ENCODE measurements around the gene LCP1. TPM values are rescaled to one million over a fixed set of nuclear protein-coding genes. Genes with fewer than 3 reads are reported as not detected.

LCP1 gene
- total and polyA plus RNA-seq, 2 of the 13 experiments (the other 11 are each of a cell fraction or from before 2014, with no cell fraction given) = 1.6 TPM

DNA sequence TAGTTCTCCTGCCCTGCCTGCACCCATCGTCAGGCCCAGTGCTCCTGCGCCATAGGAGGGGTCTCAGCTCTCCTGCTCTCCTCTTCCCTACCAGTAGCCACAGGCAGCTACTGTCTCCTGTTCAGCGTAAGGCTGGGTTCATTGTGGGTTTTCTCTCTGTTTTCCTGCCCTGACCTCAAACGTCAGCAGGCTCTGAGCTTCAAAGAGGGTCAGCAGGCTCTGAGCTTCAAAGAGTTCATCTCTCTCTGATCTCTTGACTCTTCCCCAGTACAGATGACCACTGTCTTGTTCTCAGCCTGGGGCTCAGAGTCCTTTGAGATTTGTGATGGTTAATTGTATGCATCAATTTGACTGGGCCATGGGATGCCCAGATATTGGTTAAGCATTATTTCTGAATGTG is 72.5 kb downstream of the LCP1 start (continued):
- no peak for TF ChIP-seq ZBTB39 (CRISPR knock-in tag; IDR thresholded peaks at IDR 0.05)
- no peak for TF ChIP-seq CENPT (CRISPR knock-in tag; IDR thresholded peaks at IDR 0.05; ENCODE audit: low read depth)
- TF ChIP-seq ZNF501 (CRISPR knock-in tag; IDR thresholded peaks at IDR 0.05) = peak; percentile 50; the same call in 1 of the 2 replicates
- TF ChIP-seq FOXA3 (CRISPR knock-in tag; IDR thresholded peaks at IDR 0.05) = peak; percentile 76
- TF ChIP-seq, protein P1, sequence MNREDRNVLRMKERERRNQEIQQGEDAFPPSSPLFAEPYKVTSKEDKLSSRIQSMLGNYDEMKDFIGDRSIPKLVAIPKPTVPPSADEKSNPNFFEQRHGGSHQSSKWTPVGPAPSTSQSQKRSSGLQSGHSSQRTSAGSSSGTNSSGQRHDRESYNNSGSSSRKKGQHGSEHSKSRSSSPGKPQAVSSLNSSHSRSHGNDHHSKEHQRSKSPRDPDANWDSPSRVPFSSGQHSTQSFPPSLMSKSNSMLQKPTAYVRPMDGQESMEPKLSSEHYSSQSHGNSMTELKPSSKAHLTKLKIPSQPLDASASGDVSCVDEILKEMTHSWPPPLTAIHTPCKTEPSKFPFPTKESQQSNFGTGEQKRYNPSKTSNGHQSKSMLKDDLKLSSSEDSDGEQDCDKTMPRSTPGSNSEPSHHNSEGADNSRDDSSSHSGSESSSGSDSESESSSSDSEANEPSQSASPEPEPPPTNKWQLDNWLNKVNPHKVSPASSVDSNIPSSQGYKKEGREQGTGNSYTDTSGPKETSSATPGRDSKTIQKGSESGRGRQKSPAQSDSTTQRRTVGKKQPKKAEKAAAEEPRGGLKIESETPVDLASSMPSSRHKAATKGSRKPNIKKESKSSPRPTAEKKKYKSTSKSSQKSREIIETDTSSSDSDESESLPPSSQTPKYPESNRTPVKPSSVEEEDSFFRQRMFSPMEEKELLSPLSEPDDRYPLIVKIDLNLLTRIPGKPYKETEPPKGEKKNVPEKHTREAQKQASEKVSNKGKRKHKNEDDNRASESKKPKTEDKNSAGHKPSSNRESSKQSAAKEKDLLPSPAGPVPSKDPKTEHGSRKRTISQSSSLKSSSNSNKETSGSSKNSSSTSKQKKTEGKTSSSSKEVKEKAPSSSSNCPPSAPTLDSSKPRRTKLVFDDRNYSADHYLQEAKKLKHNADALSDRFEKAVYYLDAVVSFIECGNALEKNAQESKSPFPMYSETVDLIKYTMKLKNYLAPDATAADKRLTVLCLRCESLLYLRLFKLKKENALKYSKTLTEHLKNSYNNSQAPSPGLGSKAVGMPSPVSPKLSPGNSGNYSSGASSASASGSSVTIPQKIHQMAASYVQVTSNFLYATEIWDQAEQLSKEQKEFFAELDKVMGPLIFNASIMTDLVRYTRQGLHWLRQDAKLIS (CRISPR knock-in tag; IDR thresholded peaks at IDR 0.05) = no peak
- TF ChIP-seq HNRNPL (IDR thresholded peaks at IDR 0.05; ENCODE audit: low read depth, low read length) = no peak
- no peak; the same call in 1 of the 2 replicates for TF ChIP-seq ARID4A (CRISPR knock-in tag; IDR thresholded peaks at IDR 0.05; ENCODE audit: borderline replicate concordance)
- peak; percentile 82 for TF ChIP-seq FOXO1 (CRISPR knock-in tag; IDR thresholded peaks at IDR 0.05)
- TF ChIP-seq XBP1 (CRISPR knock-in tag; IDR thresholded peaks at IDR 0.05) = no peak
- TF ChIP-seq SRSF9 (IDR thresholded peaks at IDR 0.05; ENCODE audit: borderline replicate concordance, insufficient read depth, low read depth, low read length, poor library complexity, severe bottlenecking) = no peak
- TF ChIP-seq ZNF737 (CRISPR knock-in tag; IDR thresholded peaks at IDR 0.05; ENCODE audit: borderline replicate concordance) = no peak
- TF ChIP-seq MNT (IDR thresholded peaks at IDR 0.05) = no peak
- TF ChIP-seq MYNN (CRISPR knock-in tag; IDR thresholded peaks at IDR 0.05; ENCODE audit: low read depth) = no peak
- no peak for TF ChIP-seq UBTF (CRISPR knock-in tag; IDR thresholded peaks at IDR 0.05)
- no peak for TF ChIP-seq ZNF775 (CRISPR knock-in tag; IDR thresholded peaks at IDR 0.05; ENCODE audit: borderline replicate concordance)
